Measurements from ENCODE around the gene SLC11A2.

The SLC11A2 gene

GRCh38 chr12:51012570-51013236, 13.5 kb downstream of the SLC11A2 start:
- DNase-seq (ENCODE audit: low read depth): no peak
- H3K4me3 ChIP-seq (ENCODE audit: low read depth, low read length): no peak overlapping the region
- TF ChIP-seq MAX (IDR thresholded peaks at IDR 0.05; ENCODE audit: low read depth, low read length) (no peak), CTCF (IDR thresholded peaks at IDR 0.05; ENCODE audit: low read depth, low read length) (no peak)

GRCh38 chr12:51011955-51012354, 14.2 kb downstream of the SLC11A2 start:
- TF ChIP-seq POLR2A (IDR thresholded peaks at IDR 0.05; ENCODE audit: extremely low read depth, insufficient read length): no peak
- no peak for TF ChIP-seq MAX (IDR thresholded peaks at IDR 0.05; ENCODE audit: low read depth, low read length)
- TF ChIP-seq MYC (IDR thresholded peaks at IDR 0.05; ENCODE audit: low read depth, low read length): no peak
- no peak for TF ChIP-seq CTCF (IDR thresholded peaks at IDR 0.05; ENCODE audit: low read depth, low read length)
- no peak for DNase-seq (ENCODE audit: low read depth)

GRCh38 chr12:51009056-51009440, 17.1 kb downstream of the SLC11A2 start:
- peak; percentile 26 for DNase-seq (ENCODE audit: low read depth)
- TF ChIP-seq MAX (IDR thresholded peaks at IDR 0.05; ENCODE audit: low read depth, low read length) (no peak), POLR2A (IDR thresholded peaks at IDR 0.05; ENCODE audit: extremely low read depth, insufficient read length) (no peak), MYC (IDR thresholded peaks at IDR 0.05; ENCODE audit: low read depth, low read length) (no peak), CTCF (IDR thresholded peaks at IDR 0.05; ENCODE audit: low read depth, low read length) (no peak)
- H3K4me3 ChIP-seq (ENCODE audit: low read depth, low read length): no peak overlapping the region

More at GRCh38 chr12:51011955-51012354, 14.2 kb downstream of the SLC11A2 start:
- no peak overlapping the region for H3K4me3 ChIP-seq (ENCODE audit: low read depth, low read length)

- DNase-seq (ENCODE audit: low read depth): no peak
- no peak overlapping the region for H3K4me3 ChIP-seq (ENCODE audit: low read depth, low read length)
- TF ChIP-seq MAX (IDR thresholded peaks at IDR 0.05; ENCODE audit: low read depth, low read length) (no peak), CTCF (IDR thresholded peaks at IDR 0.05; ENCODE audit: low read depth, low read length) (no peak), MYC (IDR thresholded peaks at IDR 0.05; ENCODE audit: low read depth, low read length) (no peak), POLR2A (IDR thresholded peaks at IDR 0.05; ENCODE audit: extremely low read depth, insufficient read length) (no peak)
These were observed 17.7 kb downstream of the SLC11A2 start for GRCh38 chr12:51008329-51009055.

- TF ChIP-seq MAX (IDR thresholded peaks at IDR 0.05; ENCODE audit: low read depth, low read length): no peak
- TF ChIP-seq MYC (IDR thresholded peaks at IDR 0.05; ENCODE audit: low read depth, low read length): no peak
- TF ChIP-seq POLR2A (IDR thresholded peaks at IDR 0.05; ENCODE audit: extremely low read depth, insufficient read length): no peak
- TF ChIP-seq CTCF (IDR thresholded peaks at IDR 0.05; ENCODE audit: low read depth, low read length): no peak
- DNase-seq (ENCODE audit: low read depth): no peak
- no peak overlapping the region for H3K4me3 ChIP-seq (ENCODE audit: low read depth, low read length)
These were observed 20.5 kb downstream of the SLC11A2 start for GRCh38 chr12:51005671-51006070.
